ENCODE measurements around the gene HNRNPF.
A peak's percentile ranks its signal among the peaks of the same experiment; 100 is the strongest.

Gene HNRNPF

GRCh38 chr10:43420369-43421200 is 11.6 kb upstream of the HNRNPF start:
- peak; percentile 45 for TF ChIP-seq CTCF (IDR thresholded peaks at IDR 0.05; ENCODE audit: extremely low read depth, insufficient read depth, missing control alignments)
- DNase-seq (ENCODE audit: low spot score), result peak; percentile 78
- in situ Hi-C loops (cut with MboI; ENCODE audit: low pct_unique_long_range_greater_than_20kb, low sequenced_read_pairs, unreplicated experiment), result no loop called here

GRCh38 chr10:43419997-43420368 is 11.0 kb upstream of the HNRNPF start:
- TF ChIP-seq CTCF (IDR thresholded peaks at IDR 0.05; ENCODE audit: extremely low read depth, insufficient read depth, missing control alignments), result no peak
- no peak for DNase-seq (ENCODE audit: low spot score)
- in situ Hi-C loops (cut with MboI; ENCODE audit: low pct_unique_long_range_greater_than_20kb, low sequenced_read_pairs, unreplicated experiment), result no loop called here

GRCh38 chr10:43417950-43418768 is 9.2 kb upstream of the HNRNPF start:
- peak; percentile 76 for DNase-seq (ENCODE audit: low spot score)
- TF ChIP-seq CTCF (IDR thresholded peaks at IDR 0.05; ENCODE audit: extremely low read depth, insufficient read depth, missing control alignments), result no peak
- in situ Hi-C loops (cut with MboI; ENCODE audit: low pct_unique_long_range_greater_than_20kb, low sequenced_read_pairs, unreplicated experiment), result no loop called here

GRCh38 chr10:43415544-43415943 is 6.6 kb upstream of the HNRNPF start:
- DNase-seq (ENCODE audit: low spot score), result no peak
- TF ChIP-seq CTCF (IDR thresholded peaks at IDR 0.05; ENCODE audit: extremely low read depth, insufficient read depth, missing control alignments), result no peak
- in situ Hi-C loops (cut with MboI; ENCODE audit: low pct_unique_long_range_greater_than_20kb, low sequenced_read_pairs, unreplicated experiment), result no loop called here

GRCh38 chr10:43411536-43411935 is 2.5 kb upstream of the HNRNPF start:
- DNase-seq (ENCODE audit: low spot score), result no peak
- in situ Hi-C loops (cut with MboI; ENCODE audit: low pct_unique_long_range_greater_than_20kb, low sequenced_read_pairs, unreplicated experiment), result no loop called here
- TF ChIP-seq CTCF (IDR thresholded peaks at IDR 0.05; ENCODE audit: extremely low read depth, insufficient read depth, missing control alignments), result no peak

GRCh38 chr10:43410345-43410744 is 1.4 kb upstream of the HNRNPF start:
- DNase-seq (ENCODE audit: low spot score), result no peak
- TF ChIP-seq CTCF (IDR thresholded peaks at IDR 0.05; ENCODE audit: extremely low read depth, insufficient read depth, missing control alignments), result no peak
- in situ Hi-C loops (cut with MboI; ENCODE audit: low pct_unique_long_range_greater_than_20kb, low sequenced_read_pairs, unreplicated experiment), result no loop called here

Data from GM13977 (cell line).